Measurements from ENCODE around the gene OR10A3. TPM values are rescaled to one million over a fixed set of nuclear protein-coding genes. Genes with fewer than 3 reads are reported as not detected.

Gene OR10A3
- polyA plus RNA-seq, 1 donor (not counting 4 experiments of a cell fraction or from before 2014, with no cell fraction given): 0.04 TPM

DNA sequence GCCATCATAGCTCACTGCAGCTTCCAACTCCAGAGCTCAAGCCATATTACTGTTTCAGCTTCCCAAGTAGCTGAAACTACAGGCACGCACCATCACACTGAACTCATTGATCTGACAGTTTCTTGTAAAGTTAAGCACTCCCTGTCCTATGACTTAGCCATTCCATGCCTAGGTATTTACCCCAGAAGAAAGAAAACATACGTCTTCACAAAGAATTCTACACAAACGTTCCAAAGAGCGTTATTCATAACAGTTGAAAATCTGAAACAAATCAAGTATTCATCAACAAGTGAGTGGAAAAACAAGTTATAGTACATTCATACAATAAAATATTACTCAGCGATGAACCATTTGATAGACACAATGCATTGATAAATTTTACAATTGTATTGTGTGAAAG is 31.5 kb upstream of the OR10A3 start:
- no peak for FAIRE-seq
- peak overlapping the region; percentile 33 for H3K27ac ChIP-seq (ENCODE audit: control insufficient read depth, insufficient read depth, low read length)

GRCh38 chr11:7971846-7972245 is 30.3 kb upstream of the OR10A3 start:
- Histone ChIP-seq H3K9me3 (ENCODE audit: control insufficient read depth, low read depth, low read length) (no peaks in the 10 kb centered on the region), H2AFZ (ENCODE audit: control insufficient read depth, low read length) (no peak overlapping the region), H3K36me3 (ENCODE audit: control insufficient read depth in 2 of 2, extremely low read depth in 1 of 2, insufficient read depth in 2 of 2, low read length in 2 of 2) (no peaks in the 10 kb centered on the region), H3K9ac (ENCODE audit: control insufficient read depth, extremely low read depth, insufficient read depth, low read length) (no peak overlapping the region), H3K27ac (ENCODE audit: control insufficient read depth, insufficient read depth, low read length) (no peak overlapping the region), H3K9me1 (ENCODE audit: control insufficient read depth, extremely low read depth, insufficient read depth, low read length) (no peaks in the 10 kb centered on the region), H3K79me2 (ENCODE audit: control insufficient read depth, insufficient read depth, low read length) (no peaks in the 10 kb centered on the region), H3K4me2 (ENCODE audit: control insufficient read depth, extremely low read depth, insufficient read depth, low read depth, low read length) (no peak overlapping the region), H3K27me3 (ENCODE audit: control insufficient read depth, extremely low read depth, insufficient read depth, low read length) (no peaks in the 10 kb centered on the region), H3K4me1 (ENCODE audit: control insufficient read depth, extremely low read depth, insufficient read depth, low read length) (peaks cover 30% of the 10 kb centered on the region), H3K4me3 (ENCODE audit: control insufficient read depth in 2 of 3, extremely low read depth in 1 of 3, insufficient read depth in 2 of 3, low read depth in 1 of 3, low read length in 3 of 3) (no peak overlapping the region), H4K20me1 (ENCODE audit: control insufficient read depth, extremely low read depth, insufficient read depth, low read length) (no peaks in the 10 kb centered on the region)
- no peak for FAIRE-seq
- no peak for DNase-seq (ENCODE audit: low read depth, low spot score)
- TF ChIP-seq CTCF (optimal IDR thresholded peaks at IDR 0.05 in 1 of 3, IDR thresholded peaks at IDR 0.05 in 1 of 3, conservative IDR thresholded peaks at IDR 0.05 in 1 of 3; ENCODE audit: extremely low read depth in 1 of 3, insufficient read depth in 2 of 3, low read length in 3 of 3) (no peak), EZH2 (IDR thresholded peaks at IDR 0.05; ENCODE audit: low read length) (no peak)
- dilution Hi-C loops (cut with MboI; ENCODE audit: extremely low pct_ligation_motif_present, low sequenced_read_pairs): no loop called here

More for the DNA sequence above, 31.5 kb upstream of the OR10A3 start:
- TF ChIP-seq CTCF (optimal IDR thresholded peaks at IDR 0.05 in 1 of 3, IDR thresholded peaks at IDR 0.05 in 1 of 3, conservative IDR thresholded peaks at IDR 0.05 in 1 of 3; ENCODE audit: extremely low read depth in 1 of 3, insufficient read depth in 2 of 3, low read length in 3 of 3) (no peak), EZH2 (IDR thresholded peaks at IDR 0.05; ENCODE audit: low read length) (no peak)
- H4K20me1 ChIP-seq (ENCODE audit: control insufficient read depth, extremely low read depth, insufficient read depth, low read length): no peaks in the 10 kb centered on the region
- no peak overlapping the region for H3K4me3 ChIP-seq (ENCODE audit: control insufficient read depth in 2 of 3, extremely low read depth in 1 of 3, insufficient read depth in 2 of 3, low read depth in 1 of 3, low read length in 3 of 3)
- no peaks in the 10 kb centered on the region for H3K9me3 ChIP-seq (ENCODE audit: control insufficient read depth, low read depth, low read length)
- H3K27me3 ChIP-seq (ENCODE audit: control insufficient read depth, extremely low read depth, insufficient read depth, low read length): no peaks in the 10 kb centered on the region
- H3K4me1 ChIP-seq (ENCODE audit: control insufficient read depth, extremely low read depth, insufficient read depth, low read length): peaks cover 29% of the 10 kb centered on the region
- no peaks in the 10 kb centered on the region for H3K36me3 ChIP-seq (ENCODE audit: control insufficient read depth in 2 of 2, extremely low read depth in 1 of 2, insufficient read depth in 2 of 2, low read length in 2 of 2)
- DNase-seq (ENCODE audit: low read depth, low spot score): no peak
- H3K4me2 ChIP-seq (ENCODE audit: control insufficient read depth, extremely low read depth, insufficient read depth, low read depth, low read length): no peak overlapping the region
- no peak overlapping the region for H3K9ac ChIP-seq (ENCODE audit: control insufficient read depth, extremely low read depth, insufficient read depth, low read length)
- dilution Hi-C loops (cut with MboI; ENCODE audit: extremely low pct_ligation_motif_present, low sequenced_read_pairs): no loop called here
- H3K79me2 ChIP-seq (ENCODE audit: control insufficient read depth, insufficient read depth, low read length): no peaks in the 10 kb centered on the region
- H3K9me1 ChIP-seq (ENCODE audit: control insufficient read depth, extremely low read depth, insufficient read depth, low read length): no peaks in the 10 kb centered on the region
- H2AFZ ChIP-seq (ENCODE audit: control insufficient read depth, low read length): no peak overlapping the region
